ENCODE results near the gene HMGXB4. TPM values are rescaled to one million over a fixed set of nuclear protein-coding genes. Genes with fewer than 3 reads are reported as not detected.

Gene HMGXB4
- total RNA-seq, 1 donor from 2014 or later: 16.7 TPM

DNA sequence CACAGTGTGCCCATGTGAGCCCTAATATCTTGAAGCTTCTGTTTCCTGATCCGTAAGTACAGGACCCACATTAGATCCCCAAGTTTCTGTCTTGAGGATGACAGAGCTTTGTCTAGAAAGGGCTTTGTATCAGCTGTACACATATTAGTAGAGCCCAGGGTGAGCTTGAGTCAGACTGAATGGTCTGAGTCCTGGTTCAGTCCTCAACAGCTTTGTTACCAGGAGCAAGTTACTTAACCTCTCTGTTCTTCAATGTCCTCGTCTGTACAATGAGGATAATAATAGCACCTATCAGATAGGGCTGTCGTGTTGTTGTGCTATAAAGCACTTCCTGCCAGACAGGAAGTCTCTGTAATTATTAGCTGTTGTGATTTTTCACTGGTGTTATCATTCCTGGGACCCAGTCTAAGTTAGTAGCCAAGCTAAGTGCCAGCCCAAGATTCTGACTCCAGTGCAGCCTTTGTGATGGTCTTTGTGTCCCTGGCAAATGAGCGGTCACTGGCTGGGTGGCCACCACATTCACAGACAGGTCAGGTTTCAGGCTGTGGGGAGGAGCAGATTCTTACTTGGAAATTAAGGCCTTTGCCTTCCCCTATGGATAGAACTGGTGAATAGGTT is 49.2 kb downstream of the HMGXB4 start:
- Histone ChIP-seq H3K4me1 (ENCODE audit: insufficient read depth, low read length) (peaks cover 32% of the 10 kb centered on the region), H3K4me3 (ENCODE audit: insufficient read depth, low read depth, low read length) (no peak overlapping the region), H4K20me1 (ENCODE audit: insufficient read depth, low read length) (peaks cover 24% of the 10 kb centered on the region), H3K9ac (ENCODE audit: low read length) (no peak overlapping the region), H3K79me2 (ENCODE audit: insufficient read depth, low read length) (peaks cover 47% of the 10 kb centered on the region), H3K27ac (ENCODE audit: low read depth, low read length) (no peak overlapping the region), H2AFZ (ENCODE audit: low read depth, low read length) (no peak overlapping the region), H3K36me3 (ENCODE audit: insufficient read depth, low read length) (no peaks in the 10 kb centered on the region), H3K4me2 (ENCODE audit: low read length) (peak overlapping the region; percentile 1), H3K9me3 (ENCODE audit: insufficient read depth, low read depth, low read length) (no peaks in the 10 kb centered on the region), H3K27me3 (ENCODE audit: insufficient read depth, low read length) (no peaks in the 10 kb centered on the region)
- FAIRE-seq (no peak), DNase-seq (ENCODE audit: low read depth) (no peak)
- no peak for TF ChIP-seq EZH2 (IDR thresholded peaks at IDR 0.05; ENCODE audit: insufficient read depth, low read length)
- TF ChIP-seq, protein P1, sequence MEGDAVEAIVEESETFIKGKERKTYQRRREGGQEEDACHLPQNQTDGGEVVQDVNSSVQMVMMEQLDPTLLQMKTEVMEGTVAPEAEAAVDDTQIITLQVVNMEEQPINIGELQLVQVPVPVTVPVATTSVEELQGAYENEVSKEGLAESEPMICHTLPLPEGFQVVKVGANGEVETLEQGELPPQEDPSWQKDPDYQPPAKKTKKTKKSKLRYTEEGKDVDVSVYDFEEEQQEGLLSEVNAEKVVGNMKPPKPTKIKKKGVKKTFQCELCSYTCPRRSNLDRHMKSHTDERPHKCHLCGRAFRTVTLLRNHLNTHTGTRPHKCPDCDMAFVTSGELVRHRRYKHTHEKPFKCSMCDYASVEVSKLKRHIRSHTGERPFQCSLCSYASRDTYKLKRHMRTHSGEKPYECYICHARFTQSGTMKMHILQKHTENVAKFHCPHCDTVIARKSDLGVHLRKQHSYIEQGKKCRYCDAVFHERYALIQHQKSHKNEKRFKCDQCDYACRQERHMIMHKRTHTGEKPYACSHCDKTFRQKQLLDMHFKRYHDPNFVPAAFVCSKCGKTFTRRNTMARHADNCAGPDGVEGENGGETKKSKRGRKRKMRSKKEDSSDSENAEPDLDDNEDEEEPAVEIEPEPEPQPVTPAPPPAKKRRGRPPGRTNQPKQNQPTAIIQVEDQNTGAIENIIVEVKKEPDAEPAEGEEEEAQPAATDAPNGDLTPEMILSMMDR (IDR thresholded peaks at IDR 0.05; ENCODE audit: insufficient read depth, low read depth, low read length): no peak
- peak overlapping the region; percentile 62 for H3K27ac Mint-ChIP-seq (ENCODE audit: unreplicated experiment)
- H3K4me3 Mint-ChIP-seq (ENCODE audit: unreplicated experiment): no peak overlapping the region
- peaks cover 37% of the 10 kb centered on the region for H3K4me1 Mint-ChIP-seq (ENCODE audit: low read depth, unreplicated experiment)
- H3K9me3 Mint-ChIP-seq (ENCODE audit: unreplicated experiment): peaks cover 1% of the 10 kb centered on the region
- no peaks in the 10 kb centered on the region for H3K27me3 Mint-ChIP-seq (ENCODE audit: low read depth, unreplicated experiment)
- H3K36me3 Mint-ChIP-seq (ENCODE audit: low read depth, unreplicated experiment): peaks cover 12% of the 10 kb centered on the region

DNA sequence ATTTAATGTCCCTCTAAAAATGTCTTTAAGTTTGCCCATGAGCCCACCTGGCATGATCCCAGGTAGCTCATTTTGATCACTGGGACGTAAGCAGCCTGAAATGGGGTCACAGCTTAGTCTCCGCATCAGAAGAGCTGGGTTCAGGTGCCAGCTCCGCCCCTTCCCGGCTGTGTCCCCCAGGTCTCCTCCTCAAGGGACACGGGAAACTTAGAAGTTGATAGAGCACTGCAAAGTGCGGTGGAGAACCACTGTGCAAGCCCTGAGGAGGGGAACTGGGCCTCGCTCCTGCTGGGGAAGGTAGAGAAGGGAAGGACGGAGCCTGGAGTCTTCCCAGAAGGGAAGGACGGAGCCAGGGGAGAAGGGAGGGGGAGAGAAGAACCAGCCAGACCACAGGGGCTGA is 50.1 kb downstream of the HMGXB4 start:
- peaks cover 47% of the 10 kb centered on the region for H3K79me2 ChIP-seq (ENCODE audit: insufficient read depth, low read length)
- H3K27me3 ChIP-seq (ENCODE audit: insufficient read depth, low read length): no peaks in the 10 kb centered on the region
- no peaks in the 10 kb centered on the region for H3K9me3 ChIP-seq (ENCODE audit: insufficient read depth, low read depth, low read length)
- no peak overlapping the region for H3K4me3 ChIP-seq (ENCODE audit: insufficient read depth, low read depth, low read length)
- no peak overlapping the region for H3K4me3 Mint-ChIP-seq (ENCODE audit: unreplicated experiment)
- peaks cover 31% of the 10 kb centered on the region for H3K4me1 ChIP-seq (ENCODE audit: insufficient read depth, low read length)
- no peaks in the 10 kb centered on the region for H3K27me3 Mint-ChIP-seq (ENCODE audit: low read depth, unreplicated experiment)
- no peak for DNase-seq (ENCODE audit: low read depth)
- no peak overlapping the region for H2AFZ ChIP-seq (ENCODE audit: low read depth, low read length)
- peaks cover 36% of the 10 kb centered on the region for H3K4me1 Mint-ChIP-seq (ENCODE audit: low read depth, unreplicated experiment)
- H3K27ac ChIP-seq (ENCODE audit: low read depth, low read length): no peak overlapping the region
- H3K36me3 Mint-ChIP-seq (ENCODE audit: low read depth, unreplicated experiment): peaks cover 14% of the 10 kb centered on the region
- no peak for TF ChIP-seq EZH2 (IDR thresholded peaks at IDR 0.05; ENCODE audit: insufficient read depth, low read length)
- TF ChIP-seq, protein P1 (IDR thresholded peaks at IDR 0.05; ENCODE audit: insufficient read depth, low read depth, low read length): no peak
- FAIRE-seq: no peak
- peaks cover 31% of the 10 kb centered on the region for H4K20me1 ChIP-seq (ENCODE audit: insufficient read depth, low read length)
- no peak overlapping the region for H3K4me2 ChIP-seq (ENCODE audit: low read length)
- no peaks in the 10 kb centered on the region for H3K36me3 ChIP-seq (ENCODE audit: insufficient read depth, low read length)
- H3K9ac ChIP-seq (ENCODE audit: low read length): no peak overlapping the region
- H3K27ac Mint-ChIP-seq (ENCODE audit: unreplicated experiment): no peak overlapping the region
- peaks cover 1% of the 10 kb centered on the region for H3K9me3 Mint-ChIP-seq (ENCODE audit: unreplicated experiment)

DNA sequence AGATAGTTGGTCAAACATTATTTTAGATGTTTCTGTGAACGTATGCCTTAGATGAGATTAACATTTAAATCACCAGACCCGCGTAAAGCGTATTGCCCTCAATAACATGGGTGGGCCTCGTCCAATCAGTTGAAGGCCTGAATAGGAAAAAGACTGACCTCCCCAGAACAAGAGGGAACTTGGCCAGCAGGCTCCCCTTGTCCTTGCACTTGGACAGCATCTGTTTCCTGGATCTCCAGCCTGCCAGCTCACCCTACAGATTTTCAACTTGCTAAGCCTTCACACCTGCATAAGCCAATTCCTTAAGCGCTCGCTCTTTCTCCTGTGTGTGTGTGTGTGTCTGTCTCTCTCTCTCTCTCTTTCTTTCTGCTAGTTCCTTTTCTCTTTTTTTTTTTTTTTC is 50.6 kb downstream of the HMGXB4 start:
- Histone ChIP-seq H3K9ac (ENCODE audit: low read length) (no peak overlapping the region), H3K27ac (ENCODE audit: low read depth, low read length) (no peak overlapping the region), H3K79me2 (ENCODE audit: insufficient read depth, low read length) (peaks cover 42% of the 10 kb centered on the region), H3K36me3 (ENCODE audit: insufficient read depth, low read length) (no peaks in the 10 kb centered on the region), H3K9me3 (ENCODE audit: insufficient read depth, low read depth, low read length) (no peaks in the 10 kb centered on the region), H2AFZ (ENCODE audit: low read depth, low read length) (no peak overlapping the region), H3K27me3 (ENCODE audit: insufficient read depth, low read length) (no peaks in the 10 kb centered on the region), H3K4me2 (ENCODE audit: low read length) (no peak overlapping the region), H3K4me3 (ENCODE audit: insufficient read depth, low read depth, low read length) (no peak overlapping the region), H3K4me1 (ENCODE audit: insufficient read depth, low read length) (peaks cover 33% of the 10 kb centered on the region), H4K20me1 (ENCODE audit: insufficient read depth, low read length) (peaks cover 36% of the 10 kb centered on the region)
- H3K27me3 Mint-ChIP-seq (ENCODE audit: low read depth, unreplicated experiment): no peaks in the 10 kb centered on the region
- DNase-seq (ENCODE audit: low read depth): no peak
- H3K27ac Mint-ChIP-seq (ENCODE audit: unreplicated experiment): no peak overlapping the region
- H3K4me3 Mint-ChIP-seq (ENCODE audit: unreplicated experiment): no peak overlapping the region
- H3K4me1 Mint-ChIP-seq (ENCODE audit: low read depth, unreplicated experiment): peaks cover 37% of the 10 kb centered on the region
- no peak for TF ChIP-seq EZH2 (IDR thresholded peaks at IDR 0.05; ENCODE audit: insufficient read depth, low read length)
- TF ChIP-seq, protein P1 (IDR thresholded peaks at IDR 0.05; ENCODE audit: insufficient read depth, low read depth, low read length): no peak
- H3K36me3 Mint-ChIP-seq (ENCODE audit: low read depth, unreplicated experiment): peaks cover 14% of the 10 kb centered on the region
- FAIRE-seq: no peak
- peaks cover 4% of the 10 kb centered on the region for H3K9me3 Mint-ChIP-seq (ENCODE audit: unreplicated experiment)
